CD8-positive, alpha-beta memory T cell (primary cell): ENCODE measurements around the gene SMG9. TPM values are rescaled to one million over a fixed set of nuclear protein-coding genes. Genes with fewer than 3 reads are reported as not detected.

ENCODE experiments used
- CTCF ChIA-PET: fragments of 350-600 bp; sonication (Branson Sonifier 250); formaldehyde crosslinking; loops from one replicate; lab custom pipeline; 2021; ENCODE audit warnings: antibody characterized with exemption; lab: Charles Lee
- POLR2A ChIA-PET: fragments of 350-600 bp; sonication (Branson Sonifier 250); formaldehyde crosslinking; loops from one replicate; lab custom pipeline; 2021; ENCODE audit warnings: antibody characterized with exemption; lab: Charles Lee
- DNase-seq, 5 donors: peaks; one replicate each; pipeline versions ENCODE4 v3.0.0 to v3.0.0-alpha.2; 2020 to 2022; ENCODE audit warnings: mixed read lengths in 1 of 5
- H3K27ac ChIP-seq: one replicate; pipeline ENCODE4 v1.7.0; 2013; ENCODE audit warnings: low read depth, mild to moderate bottlenecking, low read length, moderate library complexity
- H3K27me3 ChIP-seq: 2 replicates; pipeline ENCODE4 v1.7.0; 2013; ENCODE audit warnings: low read length, mild to moderate bottlenecking; ENCODE audit not compliant: insufficient read depth, poor library complexity, severe bottlenecking
- H3K36me3 ChIP-seq: 2 replicates; pipeline ENCODE4 v1.7.0; 2013; ENCODE audit warnings: mild to moderate bottlenecking, low read length, moderate library complexity; ENCODE audit not compliant: insufficient read depth
- H3K4me1 ChIP-seq: 2 replicates; pipeline ENCODE4 v1.7.0; 2013; ENCODE audit warnings: mild to moderate bottlenecking, low read length, moderate library complexity; ENCODE audit not compliant: insufficient read depth
- H3K4me3 ChIP-seq: 2 replicates; pipeline ENCODE4 v1.7.0; 2013; ENCODE audit warnings: mild to moderate bottlenecking, low read length
- H3K9me3 ChIP-seq: 2 replicates; pipeline ENCODE4 v1.7.0; 2013; ENCODE audit warnings: mild to moderate bottlenecking, low read length
- H3K27ac Mint-ChIP-seq, 8 donors: one replicate each; pipeline ENCODE4 v1.8.0; 2020 to 2021; ENCODE audit warnings: mixed read lengths in 8 of 8, mild to moderate bottlenecking in 6 of 8, inconsistent platforms in 3 of 8, moderate library complexity in 3 of 8
- H3K27me3 Mint-ChIP-seq, 2 donors: one replicate each; pipeline ENCODE4 v1.8.0; 2020 to 2021; ENCODE audit warnings: mixed read lengths in 2 of 2, mild to moderate bottlenecking in 1 of 2, moderate library complexity in 1 of 2
- H3K36me3 Mint-ChIP-seq, 3 donors: one replicate each; pipeline ENCODE4 v1.8.0; 2020 to 2021; ENCODE audit warnings: mixed read lengths in 3 of 3, inconsistent platforms in 1 of 3, mild to moderate bottlenecking in 1 of 3
- H3K4me1 Mint-ChIP-seq, 3 donors: one replicate each; pipeline ENCODE4 v1.8.0; 2020 to 2021; ENCODE audit warnings: mixed read lengths in 3 of 3, inconsistent platforms in 1 of 3, mild to moderate bottlenecking in 1 of 3
- H3K4me3 Mint-ChIP-seq, 7 donors: one replicate each; pipeline ENCODE4 v1.8.0; 2020 to 2021; ENCODE audit warnings: mixed read lengths in 7 of 7, mild to moderate bottlenecking in 6 of 7, moderate library complexity in 4 of 7, inconsistent platforms in 2 of 7
- H3K9me3 Mint-ChIP-seq, 5 donors: one replicate each; pipeline ENCODE4 v1.8.0; 2020 to 2022; ENCODE audit warnings: mixed read lengths in 5 of 5, mild to moderate bottlenecking in 3 of 5, moderate library complexity in 2 of 5, inconsistent platforms in 1 of 5
- polyA plus RNA-seq: library from polyadenylated mRNA; unstranded; fragments of 300-500 nt; fragmentation: Illumina TruSeq; gene quantifications from one replicate; pipeline ENCODE4 v1.2.3, GENCODE V29; 2021
- total RNA-seq, 2 experiments: library from RNA; stranded (reverse); gene quantifications; one replicate each; pipeline ENCODE4 v1.2.3, GENCODE V29; 2021

Gene SMG9
- total and polyA plus RNA-seq, 3 experiments from 2014 or later = 11.0 to 91.3 (median 85.8) TPM

- POLR2A ChIA-PET = no interaction called here
- Mint-ChIP-seq H3K9me3 (no peaks in the 10 kb centered on the region), H3K4me3 (no peak overlapping the region), H3K36me3 (peaks cover 6 to 68% (median 16%) of the 10 kb centered on the region in 3 donors), H3K27ac (peak overlapping the region in 3 of 8 donors; percentile 50 to 63 (median 63)), H3K27me3 (no peaks in the 10 kb centered on the region), H3K4me1 (peaks cover 0 to 2% (median 0%) of the 10 kb centered on the region in 3 donors)
- no peak for DNase-seq
- H3K4me1 ChIP-seq = no peaks in the 10 kb centered on the region
- H3K36me3 ChIP-seq = peaks cover 36% of the 10 kb centered on the region
- CTCF ChIA-PET = no interaction called here
- no peak overlapping the region for H3K4me3 ChIP-seq
- H3K27ac ChIP-seq = no peak overlapping the region
- no peaks in the 10 kb centered on the region for H3K9me3 ChIP-seq
- H3K27me3 ChIP-seq = no peaks in the 10 kb centered on the region
Measured at GRCh38 chr19:43729919-43730318, 24.8 kb downstream of the SMG9 start.

DNA sequence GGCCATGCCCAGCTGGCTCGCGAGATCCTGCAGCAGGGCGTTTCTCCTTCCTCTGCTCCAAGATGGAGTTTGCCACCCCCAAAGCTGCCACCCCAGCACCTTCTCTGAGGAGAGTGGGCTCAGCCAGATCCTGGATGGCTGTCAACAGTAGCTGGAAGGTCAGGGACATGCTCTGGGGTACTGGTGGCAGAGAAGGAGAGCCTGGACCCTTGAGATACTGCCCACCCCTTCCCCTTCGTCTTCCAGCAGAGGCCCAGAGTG is 27.2 kb downstream of the SMG9 start:
- peaks cover 14% of the 10 kb centered on the region for H3K36me3 ChIP-seq
- H3K27me3 ChIP-seq = no peaks in the 10 kb centered on the region
- Mint-ChIP-seq H3K27ac (no peak overlapping the region), H3K4me3 (no peak overlapping the region), H3K27me3 (no peaks in the 10 kb centered on the region), H3K9me3 (no peaks in the 10 kb centered on the region), H3K36me3 (peaks cover 6 to 45% (median 13%) of the 10 kb centered on the region in 3 donors), H3K4me1 (peaks cover 0 to 2% (median 0%) of the 10 kb centered on the region in 3 donors)
- no peak overlapping the region for H3K27ac ChIP-seq
- no peak for DNase-seq
- H3K9me3 ChIP-seq = no peaks in the 10 kb centered on the region
- CTCF ChIA-PET = no interaction called here
- H3K4me3 ChIP-seq = no peak overlapping the region
- POLR2A ChIA-PET = no interaction called here
- no peaks in the 10 kb centered on the region for H3K4me1 ChIP-seq

DNA sequence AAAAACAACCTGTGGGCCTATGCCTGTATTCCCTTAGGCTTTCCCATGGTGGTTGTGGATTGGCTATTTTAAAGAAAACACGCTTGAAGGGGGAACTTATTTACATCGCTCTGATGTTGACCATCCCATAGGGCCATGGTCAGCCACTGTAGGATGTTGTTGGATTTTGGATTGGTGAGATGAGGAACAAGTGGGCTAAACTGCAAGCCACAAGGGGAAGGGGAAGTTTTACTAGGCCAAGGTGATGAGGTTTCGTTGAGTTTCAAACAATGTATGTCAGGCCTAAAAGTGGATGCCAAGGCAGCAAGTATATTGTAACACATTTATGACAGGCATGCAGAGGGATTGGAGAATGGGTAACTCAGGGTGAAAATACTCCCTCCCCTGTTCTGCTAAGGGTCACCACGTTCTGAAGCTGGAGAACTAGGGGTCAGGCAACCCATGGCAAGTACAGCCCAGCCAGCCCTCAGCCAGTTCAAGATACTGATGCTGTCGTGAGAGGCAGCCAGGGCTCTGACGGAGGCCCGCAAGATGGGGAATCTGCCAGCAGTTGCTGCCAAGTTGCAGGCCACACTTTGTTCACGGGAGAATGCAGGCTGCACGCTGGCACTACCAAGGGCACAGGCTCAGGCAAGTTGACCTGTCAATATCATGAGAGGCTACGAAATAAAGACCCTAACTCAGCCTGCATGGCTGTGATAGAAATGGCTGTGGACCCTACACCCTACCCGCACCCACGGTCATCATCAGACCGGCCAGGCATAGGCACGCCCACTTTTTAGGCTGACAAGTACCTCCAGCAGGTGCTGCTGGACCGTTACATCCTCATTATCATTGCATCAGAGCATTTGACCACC is 27.8 kb downstream of the SMG9 start:
- H3K4me3 Mint-ChIP-seq = no peak overlapping the region

DNA sequence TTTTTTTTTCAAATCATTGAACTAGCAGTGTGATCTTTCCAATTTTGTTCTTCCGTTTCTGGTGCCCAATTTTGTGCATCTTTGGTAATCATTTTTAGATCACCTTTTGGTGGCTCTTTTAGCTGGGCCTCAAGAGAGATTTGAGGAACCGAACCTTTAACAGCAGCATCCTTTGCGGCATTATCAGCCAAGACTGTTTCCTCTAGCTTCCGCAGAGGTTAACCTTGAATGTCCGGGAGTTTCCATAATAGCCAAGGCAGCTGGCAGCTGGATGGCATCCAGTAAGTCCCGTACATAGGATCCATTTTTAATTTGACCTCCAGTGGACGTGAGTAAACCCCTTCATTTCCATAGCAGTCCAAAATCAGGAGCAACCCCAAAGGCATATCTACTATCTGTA is 29.3 kb downstream of the SMG9 start:
- ChIA-PET CTCF (no interaction called here), POLR2A (no interaction called here)
- no peaks in the 10 kb centered on the region for H3K36me3 ChIP-seq
- no peaks in the 10 kb centered on the region for H3K27me3 ChIP-seq
- Mint-ChIP-seq H3K36me3 (peaks cover 0 to 26% (median 9%) of the 10 kb centered on the region in 3 donors), H3K9me3 (no peaks in the 10 kb centered on the region), H3K4me3 (no peak overlapping the region), H3K27ac (peak overlapping the region in 3 of 8 donors; percentile 17 to 64 (median 45)), H3K27me3 (peaks cover 0 to 2% of the 10 kb centered on the region in 2 donors), H3K4me1 (peaks cover 0 to 2% (median 0%) of the 10 kb centered on the region in 3 donors)
- DNase-seq = no peak
- H3K4me3 ChIP-seq = no peak overlapping the region
- H3K9me3 ChIP-seq = no peaks in the 10 kb centered on the region
- no peaks in the 10 kb centered on the region for H3K4me1 ChIP-seq
- H3K27ac ChIP-seq = no peak overlapping the region

More for the DNA sequence above, 27.8 kb downstream of the SMG9 start:
- H3K27me3 Mint-ChIP-seq = no peaks in the 10 kb centered on the region
- no peaks in the 10 kb centered on the region for H3K4me1 ChIP-seq
- peaks cover under 1 to 40% (median 11%) of the 10 kb centered on the region in 3 donors for H3K36me3 Mint-ChIP-seq
- H3K27ac ChIP-seq = no peak overlapping the region
- peaks cover 8% of the 10 kb centered on the region for H3K36me3 ChIP-seq
- DNase-seq = no peak
- H3K9me3 ChIP-seq = no peaks in the 10 kb centered on the region
- H3K27me3 ChIP-seq = no peaks in the 10 kb centered on the region
- H3K4me1 Mint-ChIP-seq = peaks cover 0 to 2% (median 0%) of the 10 kb centered on the region in 3 donors
- ChIA-PET POLR2A (no interaction called here), CTCF (no interaction called here)
- H3K9me3 Mint-ChIP-seq = no peaks in the 10 kb centered on the region
- peak overlapping the region in 5 of 8 donors; percentile 8 to 25 (median 14) for H3K27ac Mint-ChIP-seq
- no peak overlapping the region for H3K4me3 ChIP-seq

GRCh38 chr19:43724896-43725295 is 29.9 kb downstream of the SMG9 start:
- POLR2A ChIA-PET = no interaction called here
- Mint-ChIP-seq H3K27ac (no peak overlapping the region), H3K4me1 (peaks cover 0 to 2% (median 0%) of the 10 kb centered on the region in 3 donors), H3K4me3 (no peak overlapping the region), H3K9me3 (no peaks in the 10 kb centered on the region), H3K27me3 (peaks cover 0 to 2% of the 10 kb centered on the region in 2 donors), H3K36me3 (peaks cover 0 to 21% (median 6%) of the 10 kb centered on the region in 3 donors)
- Histone ChIP-seq H3K4me3 (no peak overlapping the region), H3K27me3 (no peaks in the 10 kb centered on the region), H3K36me3 (no peaks in the 10 kb centered on the region), H3K9me3 (no peaks in the 10 kb centered on the region), H3K4me1 (no peaks in the 10 kb centered on the region), H3K27ac (no peak overlapping the region)
- CTCF ChIA-PET = no interaction called here
- no peak for DNase-seq

- CTCF ChIA-PET = no interaction called here
- POLR2A ChIA-PET = no interaction called here
- Histone ChIP-seq H3K9me3 (no peaks in the 10 kb centered on the region), H3K4me3 (no peak overlapping the region), H3K4me1 (no peaks in the 10 kb centered on the region), H3K27me3 (no peaks in the 10 kb centered on the region), H3K27ac (no peak overlapping the region), H3K36me3 (no peaks in the 10 kb centered on the region)
- DNase-seq = no peak
- Mint-ChIP-seq H3K27ac (peak overlapping the region in 1 of 8 donors; percentile 75), H3K36me3 (peaks cover 0 to 8% (median 2%) of the 10 kb centered on the region in 3 donors), H3K9me3 (no peaks in the 10 kb centered on the region), H3K27me3 (peaks cover 0 to 2% of the 10 kb centered on the region in 2 donors), H3K4me3 (no peak overlapping the region), H3K4me1 (peaks cover 0 to 2% (median 0%) of the 10 kb centered on the region in 3 donors)
Measured at GRCh38 chr19:43723588-43723987, 31.2 kb downstream of the SMG9 start.

DNA sequence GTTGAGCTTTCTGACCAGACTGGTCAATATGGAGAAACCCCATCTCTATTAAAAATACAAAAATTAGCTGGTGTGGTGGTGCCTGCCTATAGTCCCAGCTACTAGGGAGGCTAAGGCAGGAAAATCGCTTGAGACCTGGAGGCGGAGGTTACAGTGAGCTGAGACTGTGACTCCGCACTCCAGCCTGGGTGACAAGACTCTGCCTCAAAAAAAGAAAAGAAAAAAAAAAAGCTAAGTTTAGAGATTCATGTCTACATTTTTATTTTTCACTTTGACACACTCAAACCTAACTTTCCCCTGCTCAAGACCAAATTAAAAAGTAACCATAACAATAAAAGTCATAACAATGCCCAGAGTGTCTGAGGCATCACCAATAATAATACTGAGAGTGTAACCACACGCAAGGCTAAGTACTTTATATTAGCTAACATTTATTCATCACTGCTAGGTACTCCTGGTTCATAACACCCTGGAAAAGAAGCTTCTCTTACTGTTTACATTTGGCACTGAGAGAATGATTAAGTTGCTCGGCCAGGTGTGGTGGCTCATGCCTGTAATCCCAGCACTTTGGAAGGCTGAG is 33.2 kb downstream of the SMG9 start:
- no peaks in the 10 kb centered on the region for H3K4me1 ChIP-seq
- H3K36me3 ChIP-seq = no peaks in the 10 kb centered on the region
- H3K4me3 ChIP-seq = no peak overlapping the region
- ChIA-PET CTCF (no interaction called here), POLR2A (interaction anchor here (0.6 kb wide), 1 partner anchor 101 kb away, joined by 3 read pairs; no protein-coding TSS in a partner anchor)
- H3K9me3 ChIP-seq = no peaks in the 10 kb centered on the region
- no peak overlapping the region for H3K27ac ChIP-seq
- DNase-seq = no peak
- H3K27me3 ChIP-seq = no peaks in the 10 kb centered on the region
- Mint-ChIP-seq H3K4me3 (no peak overlapping the region), H3K36me3 (no peaks in the 10 kb centered on the region), H3K27me3 (peaks cover 0 to 2% of the 10 kb centered on the region in 2 donors), H3K9me3 (no peaks in the 10 kb centered on the region), H3K4me1 (peaks cover 0 to 2% (median 0%) of the 10 kb centered on the region in 3 donors), H3K27ac (peak overlapping the region in 1 of 8 donors; percentile 46)

DNA sequence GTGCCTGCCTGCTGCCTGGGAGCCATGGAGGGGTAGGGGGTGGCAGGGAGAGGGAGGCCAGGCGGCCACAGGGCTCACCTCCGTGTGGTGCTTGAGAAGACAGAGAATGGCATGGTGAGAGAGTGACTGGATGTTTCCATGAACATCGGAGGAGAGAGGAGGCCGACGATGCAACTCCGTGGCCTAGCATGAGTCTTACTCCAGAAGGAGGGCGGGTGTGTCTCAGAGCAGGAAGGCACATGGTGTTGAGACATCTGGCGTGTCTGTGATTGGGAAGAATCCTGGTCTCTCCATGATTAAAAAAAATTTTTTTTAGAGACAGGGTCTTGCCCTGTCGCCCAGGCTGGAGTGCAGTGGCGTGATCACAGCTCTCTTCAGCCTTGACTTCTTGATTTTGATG is 33.8 kb downstream of the SMG9 start:
- Histone ChIP-seq H3K4me1 (no peaks in the 10 kb centered on the region), H3K4me3 (no peak overlapping the region), H3K36me3 (no peaks in the 10 kb centered on the region), H3K9me3 (no peaks in the 10 kb centered on the region), H3K27me3 (no peaks in the 10 kb centered on the region), H3K27ac (no peak overlapping the region)
- H3K9me3 Mint-ChIP-seq = no peaks in the 10 kb centered on the region
- H3K27me3 Mint-ChIP-seq = peaks cover 0 to 5% of the 10 kb centered on the region in 2 donors
- no peak overlapping the region for H3K27ac Mint-ChIP-seq
- H3K4me3 Mint-ChIP-seq = no peak overlapping the region
- no peaks in the 10 kb centered on the region for H3K36me3 Mint-ChIP-seq
- ChIA-PET POLR2A (no interaction called here), CTCF (no interaction called here)
- H3K4me1 Mint-ChIP-seq = peaks cover 0 to 2% (median 0%) of the 10 kb centered on the region in 3 donors
- DNase-seq = no peak
